ENCODE data around the gene MINDY4. TPM values are rescaled to one million over a fixed set of nuclear protein-coding genes. Genes with fewer than 3 reads are reported as not detected.

The MINDY4 gene
- total RNA-seq, 6 experiments from 2014 or later: 1.2 to 3.2 (median 2.3) TPM

- H3K36me3 ChIP-seq: no peaks in the 10 kb centered on the region
- H3K4me3 ChIP-seq: peak within 1 kb of the TSS; percentile 4 to 43 (median 40)
- intact Hi-C loops (cut with DNase I): no loop called here
- H3K9me3 ChIP-seq: no peaks in the 10 kb centered on the region
- H3K27me3 ChIP-seq: no peaks in the 10 kb centered on the region
- peak within 1 kb of the TSS; percentile 33 to 79 (median 40) for H3K27ac ChIP-seq
- no peaks in the 10 kb centered on the region for H3K4me1 ChIP-seq
- ATAC-seq (peak; percentile 36 to 55 (median 44)), DNase-seq (no peak)
- peak; percentile 39 for TF ChIP-seq POLR2A (IDR thresholded peaks at IDR 0.05)
- TF ChIP-seq CTCF (IDR thresholded peaks at IDR 0.05): no peak
- 50% methylated on average over 1 of the region's 6 CpGs for WGBS (ENCODE audit: insufficient coverage, low coverage, low lambda C conversion rate, missing lambda C conversion rate)
Observed at GRCh38 chr7:30751696-30752273, 19.4 kb upstream of the MINDY4 start, which contains the start of gene INMT. Gene INMT, plus strand, starts transcription at chr7:30752135. Its CDS starts 16 bp downstream, at chr7:30752151.

DNA sequence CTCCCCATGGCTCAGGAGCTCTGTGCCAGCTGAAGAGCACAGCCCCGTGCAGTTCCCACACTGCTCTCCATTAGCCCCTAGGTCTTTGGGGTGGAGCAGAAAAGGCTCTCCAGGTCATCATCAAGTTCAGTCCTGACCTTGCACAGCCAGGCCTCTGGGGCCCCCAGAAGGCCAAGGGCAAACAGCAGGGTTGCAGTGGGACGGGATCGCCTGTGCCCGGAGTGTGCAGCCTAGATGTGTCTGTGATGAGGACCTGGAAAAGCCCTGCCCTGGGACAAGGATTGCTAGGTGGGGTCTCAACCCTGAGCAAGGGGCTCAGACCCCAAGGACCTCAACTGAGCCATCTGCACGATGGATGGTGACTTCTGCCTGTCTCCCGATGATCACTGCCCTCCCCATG is 18.7 kb upstream of the MINDY4 start:
- Histone ChIP-seq H3K4me1 (no peaks in the 10 kb centered on the region), H3K4me3 (peak overlapping the region; percentile 4 to 43 (median 40)), H3K9me3 (no peaks in the 10 kb centered on the region), H3K27me3 (no peaks in the 10 kb centered on the region), H3K27ac (peak overlapping the region; percentile 33 to 79 (median 40)), H3K36me3 (no peaks in the 10 kb centered on the region)
- WGBS (ENCODE audit: insufficient coverage, low coverage, low lambda C conversion rate, missing lambda C conversion rate): 40% methylated on average over 2 of the region's 6 CpGs
- DNase-seq (no peak), ATAC-seq (no peak)
- intact Hi-C loops (cut with DNase I): no loop called here
- no peak for TF ChIP-seq POLR2A (IDR thresholded peaks at IDR 0.05)
- no peak for TF ChIP-seq CTCF (IDR thresholded peaks at IDR 0.05)

GRCh38 chr7:30752979-30753378 is 18.2 kb upstream of the MINDY4 start:
- peak in 2 of 3 donors; percentile 65 to 73 for DNase-seq
- Histone ChIP-seq H3K36me3 (no peaks in the 10 kb centered on the region), H3K9me3 (no peaks in the 10 kb centered on the region), H3K27ac (peak overlapping the region; percentile 33 to 79 (median 40)), H3K4me1 (no peaks in the 10 kb centered on the region), H3K4me3 (peak overlapping the region; percentile 4 to 43 (median 40)), H3K27me3 (no peaks in the 10 kb centered on the region)
- intact Hi-C loops (cut with DNase I): no loop called here
- WGBS (ENCODE audit: insufficient coverage, low coverage, low lambda C conversion rate, missing lambda C conversion rate): 30% methylated on average over 5 of the region's 5 CpGs
- TF ChIP-seq CTCF (IDR thresholded peaks at IDR 0.05) (no peak), POLR2A (IDR thresholded peaks at IDR 0.05) (no peak)
- ATAC-seq: peak; percentile 50 to 65 (median 61)

DNA sequence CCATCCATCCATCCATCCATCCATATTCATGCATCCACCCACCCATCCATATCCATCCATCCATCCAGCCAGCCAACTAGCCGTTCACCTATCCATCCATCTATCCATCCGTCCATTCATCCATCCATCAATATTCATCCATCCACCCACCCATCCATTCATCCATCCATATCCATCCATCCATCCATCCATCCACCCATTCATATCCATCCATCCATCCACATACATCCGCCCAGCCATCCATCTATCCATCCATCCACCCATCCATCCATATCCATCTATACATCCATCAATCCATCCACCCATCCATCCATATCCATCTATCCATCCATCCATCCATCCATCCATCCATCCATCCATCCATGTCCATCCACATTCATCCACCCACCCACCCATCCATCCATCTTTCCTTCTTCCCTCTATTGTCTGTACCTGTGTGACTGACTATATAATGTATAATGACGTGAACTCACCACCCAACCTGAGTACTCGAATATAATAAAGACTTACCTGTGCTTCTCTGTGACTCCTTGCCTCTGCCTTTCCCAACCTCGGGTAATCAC is 16.8 kb upstream of the MINDY4 start:
- TF ChIP-seq POLR2A (IDR thresholded peaks at IDR 0.05) (no peak), CTCF (IDR thresholded peaks at IDR 0.05) (no peak)
- H3K4me3 ChIP-seq: peak overlapping the region in 2 of 3 donors; percentile 4 to 43
- no peaks in the 10 kb centered on the region for H3K27me3 ChIP-seq
- no peaks in the 10 kb centered on the region for H3K9me3 ChIP-seq
- ATAC-seq (no peak), DNase-seq (no peak)
- intact Hi-C loops (cut with DNase I): no loop called here
- no peaks in the 10 kb centered on the region for H3K36me3 ChIP-seq
- 59% methylated on average over 6 of the region's 6 CpGs for WGBS (ENCODE audit: insufficient coverage, low coverage, low lambda C conversion rate, missing lambda C conversion rate)
- H3K27ac ChIP-seq: no peak overlapping the region
- H3K4me1 ChIP-seq: no peaks in the 10 kb centered on the region

Data from right lobe of liver (tissue), 6 donors.